Fibroblast of the aortic adventitia (primary cell): ENCODE results near the gene PSG11. TPM values are rescaled to one million over a fixed set of nuclear protein-coding genes. Genes with fewer than 3 reads are reported as not detected.

Source experiments
- DNase-seq: peaks from one replicate; pipeline ENCODE4 v3.0.0-alpha.2; 2010; ENCODE audit warnings: low read depth
- H3K4me3 ChIP-seq: 2 replicates; pipeline ENCODE4 v1.5.1; 2011; ENCODE audit warnings: low read depth, mild to moderate bottlenecking, control low read depth, low read length, moderate library complexity
- CTCF ChIP-seq: IDR thresholded peaks from 2 replicates; pipeline ENCODE4 v1.5.1; 2011; ENCODE audit warnings: mild to moderate bottlenecking, low read length, control low read depth, inconsistent platforms; ENCODE audit not compliant: insufficient read depth
- total RNA-seq: library from RNA; depleted of rRNA; stranded (reverse); fragments of >200 nt; gene quantifications from 2 replicates; pipeline ENCODE4 v1.2.3, GENCODE V29; 2012; ENCODE audit warnings: low replicate concordance

Gene PSG11
- total RNA-seq, 1 donor, result 0.09 TPM

GRCh38 chr19:42965176-42965575 is 61.1 kb downstream of the PSG11 start:
- DNase-seq, result peak; percentile 57

GRCh38 chr19:42961119-42961518 is 65.2 kb downstream of the PSG11 start:
- no peak for DNase-seq
- no peak overlapping the region for H3K4me3 ChIP-seq

More at GRCh38 chr19:42965176-42965575, 61.1 kb downstream of the PSG11 start:
- TF ChIP-seq CTCF, result no peak
- no peak overlapping the region for H3K4me3 ChIP-seq

More at GRCh38 chr19:42961119-42961518, 65.2 kb downstream of the PSG11 start:
- no peak for TF ChIP-seq CTCF

Other genes starting within 250 kb of the PSG11 start
- gene PSG1, start 146.8 kb downstream of the PSG11 start, total RNA-seq, result 0.72 TPM in 1 of 2 replicates, not detected in the other
- not detected in 2 replicates for gene PSG6, start 108.6 kb downstream of the PSG11 start, total RNA-seq
- 0.27 TPM in 1 of 2 replicates, not detected in the other for gene PSG7, start 89.3 kb downstream of the PSG11 start, total RNA-seq
- 0.27 TPM in 1 of 2 replicates, not detected in the other for gene PSG2, start 56.2 kb upstream of the PSG11 start, total RNA-seq
- 2.8 and 13.6 TPM in 2 replicates for gene PSG5, start 160.1 kb upstream of the PSG11 start, total RNA-seq
- gene PSG4, start 179.2 kb upstream of the PSG11 start, total RNA-seq, result not detected in 2 replicates
- 0.27 TPM in 1 of 2 replicates, not detected in the other for gene PSG9, start 243.1 kb upstream of the PSG11 start, total RNA-seq